ENCODE results near the gene NDUFB7. TPM values are rescaled to one million over a fixed set of nuclear protein-coding genes. Genes with fewer than 3 reads are reported as not detected.
A peak's percentile ranks its signal among the peaks of the same experiment; 100 is the strongest.

The NDUFB7 gene
- total RNA-seq, 1 donor from 2014 or later, result 128 TPM

DNA sequence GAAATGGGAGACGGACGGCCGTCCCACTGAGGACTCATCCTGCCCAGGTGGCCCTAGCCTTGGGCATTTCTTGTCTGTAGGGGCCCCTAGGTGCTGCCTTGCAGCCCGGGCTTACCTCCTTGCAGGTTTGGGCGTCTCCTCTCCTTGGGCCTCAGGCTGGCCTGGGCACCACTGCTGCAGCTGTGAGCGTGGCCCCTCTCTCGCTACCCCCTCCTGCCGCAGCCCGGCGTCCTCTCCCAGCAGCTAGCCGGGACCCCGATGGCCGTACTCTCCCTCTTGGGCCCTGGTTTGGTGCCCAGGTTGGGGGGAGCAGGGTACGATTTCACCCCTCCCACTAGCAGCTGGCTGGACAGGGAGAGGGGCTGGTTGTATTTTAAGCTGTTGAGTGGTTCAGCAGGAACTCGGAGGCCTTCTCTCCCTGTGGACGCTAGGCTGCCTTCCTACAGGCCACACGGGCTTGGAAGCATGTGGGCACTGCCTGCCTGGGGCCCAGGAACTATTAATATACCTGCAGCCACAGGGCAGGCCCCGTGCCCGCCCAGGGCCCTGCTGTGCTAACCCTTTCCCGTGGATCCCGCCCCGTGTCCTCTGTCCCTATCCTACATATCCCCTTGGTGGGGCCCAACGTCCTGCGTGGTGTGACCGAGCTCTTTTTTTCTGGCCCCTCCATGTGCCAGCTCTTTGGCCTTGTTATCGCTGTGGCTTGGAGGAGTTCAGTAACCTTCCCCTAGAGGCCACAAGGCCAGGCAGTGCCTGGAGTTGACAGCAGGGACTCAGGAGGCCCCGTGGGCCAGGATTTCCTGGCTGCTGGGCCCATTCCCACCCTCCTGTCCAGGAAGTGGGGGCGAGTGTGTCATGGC, 11.7 kb downstream of the NDUFB7 start:
- peaks cover 2% of the 10 kb centered on the region for H3K36me3 Mint-ChIP-seq (ENCODE audit: low read depth)
- TF ChIP-seq, protein P1, sequence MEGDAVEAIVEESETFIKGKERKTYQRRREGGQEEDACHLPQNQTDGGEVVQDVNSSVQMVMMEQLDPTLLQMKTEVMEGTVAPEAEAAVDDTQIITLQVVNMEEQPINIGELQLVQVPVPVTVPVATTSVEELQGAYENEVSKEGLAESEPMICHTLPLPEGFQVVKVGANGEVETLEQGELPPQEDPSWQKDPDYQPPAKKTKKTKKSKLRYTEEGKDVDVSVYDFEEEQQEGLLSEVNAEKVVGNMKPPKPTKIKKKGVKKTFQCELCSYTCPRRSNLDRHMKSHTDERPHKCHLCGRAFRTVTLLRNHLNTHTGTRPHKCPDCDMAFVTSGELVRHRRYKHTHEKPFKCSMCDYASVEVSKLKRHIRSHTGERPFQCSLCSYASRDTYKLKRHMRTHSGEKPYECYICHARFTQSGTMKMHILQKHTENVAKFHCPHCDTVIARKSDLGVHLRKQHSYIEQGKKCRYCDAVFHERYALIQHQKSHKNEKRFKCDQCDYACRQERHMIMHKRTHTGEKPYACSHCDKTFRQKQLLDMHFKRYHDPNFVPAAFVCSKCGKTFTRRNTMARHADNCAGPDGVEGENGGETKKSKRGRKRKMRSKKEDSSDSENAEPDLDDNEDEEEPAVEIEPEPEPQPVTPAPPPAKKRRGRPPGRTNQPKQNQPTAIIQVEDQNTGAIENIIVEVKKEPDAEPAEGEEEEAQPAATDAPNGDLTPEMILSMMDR (conservative IDR thresholded peaks at IDR 0.05), result no peak
- H3K27me3 Mint-ChIP-seq (ENCODE audit: low read depth), result no peaks in the 10 kb centered on the region
- no peaks in the 10 kb centered on the region for H3K9me3 Mint-ChIP-seq
- no peak overlapping the region for H3K4me3 Mint-ChIP-seq
- peak overlapping the region; percentile 45 for H3K27ac Mint-ChIP-seq (ENCODE audit: unreplicated experiment)
- peaks cover 17% of the 10 kb centered on the region for H3K4me1 Mint-ChIP-seq
- no peak for DNase-seq (ENCODE audit: low read depth, low spot score)

DNA sequence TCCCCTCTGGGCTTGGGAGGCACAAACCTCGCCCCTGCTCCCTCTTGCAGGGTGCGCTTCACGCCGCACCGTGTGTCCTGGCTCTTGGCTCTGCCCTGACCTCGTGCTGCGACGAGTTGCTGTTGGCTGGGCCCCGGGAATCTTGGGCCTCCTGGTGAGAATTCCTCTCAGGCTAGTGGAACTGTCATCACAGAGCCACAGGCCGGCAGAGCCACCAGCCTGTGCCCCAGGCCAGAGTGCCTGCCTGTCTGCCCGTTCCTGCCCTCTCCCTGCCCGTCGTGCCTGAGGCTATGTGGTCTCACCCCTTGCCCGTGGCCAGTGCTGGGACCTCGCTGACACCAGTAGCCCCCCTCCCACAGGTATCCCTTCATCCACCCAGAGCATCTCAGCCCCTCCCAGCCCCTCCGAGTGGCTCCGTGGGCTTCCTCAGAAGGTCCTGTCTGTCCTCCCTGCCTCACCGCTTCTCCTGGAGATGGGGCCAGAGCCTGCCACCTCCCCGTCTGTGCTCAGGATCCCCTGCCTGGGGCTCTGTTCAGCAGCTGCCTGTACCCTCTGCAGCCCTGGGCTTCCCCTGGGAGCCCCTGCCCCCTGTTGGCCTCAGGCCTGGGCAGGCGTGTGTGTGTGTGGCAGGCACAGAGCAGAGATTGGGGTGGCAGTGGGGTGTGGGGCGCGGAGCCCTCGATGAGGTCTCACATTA, 13.3 kb downstream of the NDUFB7 start:
- H3K36me3 Mint-ChIP-seq (ENCODE audit: low read depth), result no peaks in the 10 kb centered on the region
- TF ChIP-seq, protein P1 (conservative IDR thresholded peaks at IDR 0.05), result no peak
- DNase-seq (ENCODE audit: low read depth, low spot score), result no peak
- peaks cover 17% of the 10 kb centered on the region for H3K4me1 Mint-ChIP-seq
- H3K27ac Mint-ChIP-seq (ENCODE audit: unreplicated experiment), result peak overlapping the region; percentile 19
- H3K9me3 Mint-ChIP-seq, result no peaks in the 10 kb centered on the region
- H3K4me3 Mint-ChIP-seq, result no peak overlapping the region
- no peaks in the 10 kb centered on the region for H3K27me3 Mint-ChIP-seq (ENCODE audit: low read depth)

DNA sequence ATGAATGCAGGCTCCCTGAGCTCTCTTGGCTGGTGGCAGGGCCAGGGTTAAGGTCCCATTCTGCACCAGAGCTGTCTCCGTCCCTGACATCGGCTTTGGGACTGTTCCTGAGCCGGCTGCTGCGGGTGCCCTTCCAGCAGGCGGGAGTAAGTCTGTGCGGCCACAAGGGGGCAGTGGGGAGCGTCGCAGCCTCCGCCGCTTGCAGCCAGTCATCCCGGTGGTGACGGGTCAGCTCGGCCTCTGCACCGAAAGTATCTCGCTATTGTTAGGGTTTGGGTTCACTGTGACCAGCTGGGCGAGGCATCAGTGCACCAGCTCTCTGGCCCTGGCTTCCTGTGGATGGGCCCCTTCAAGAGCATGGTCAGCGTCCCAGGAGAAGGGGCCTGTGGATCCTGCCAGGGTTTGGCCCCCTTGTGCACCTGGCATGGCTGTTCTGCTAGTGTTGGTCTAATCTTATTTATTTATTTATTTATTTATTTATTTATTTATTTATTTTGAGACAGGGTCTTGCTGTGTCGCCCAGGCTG, 15.1 kb downstream of the NDUFB7 start:
- no peaks in the 10 kb centered on the region for H3K36me3 Mint-ChIP-seq (ENCODE audit: low read depth)
- DNase-seq (ENCODE audit: low read depth, low spot score), result peak; percentile 73
- no peaks in the 10 kb centered on the region for H3K27me3 Mint-ChIP-seq (ENCODE audit: low read depth)
- no peak overlapping the region for H3K27ac Mint-ChIP-seq (ENCODE audit: unreplicated experiment)
- TF ChIP-seq, protein P1 (conservative IDR thresholded peaks at IDR 0.05), result peak; percentile 94
- H3K9me3 Mint-ChIP-seq, result no peaks in the 10 kb centered on the region
- H3K4me1 Mint-ChIP-seq, result peaks cover 17% of the 10 kb centered on the region
- H3K4me3 Mint-ChIP-seq, result no peak overlapping the region

DNA sequence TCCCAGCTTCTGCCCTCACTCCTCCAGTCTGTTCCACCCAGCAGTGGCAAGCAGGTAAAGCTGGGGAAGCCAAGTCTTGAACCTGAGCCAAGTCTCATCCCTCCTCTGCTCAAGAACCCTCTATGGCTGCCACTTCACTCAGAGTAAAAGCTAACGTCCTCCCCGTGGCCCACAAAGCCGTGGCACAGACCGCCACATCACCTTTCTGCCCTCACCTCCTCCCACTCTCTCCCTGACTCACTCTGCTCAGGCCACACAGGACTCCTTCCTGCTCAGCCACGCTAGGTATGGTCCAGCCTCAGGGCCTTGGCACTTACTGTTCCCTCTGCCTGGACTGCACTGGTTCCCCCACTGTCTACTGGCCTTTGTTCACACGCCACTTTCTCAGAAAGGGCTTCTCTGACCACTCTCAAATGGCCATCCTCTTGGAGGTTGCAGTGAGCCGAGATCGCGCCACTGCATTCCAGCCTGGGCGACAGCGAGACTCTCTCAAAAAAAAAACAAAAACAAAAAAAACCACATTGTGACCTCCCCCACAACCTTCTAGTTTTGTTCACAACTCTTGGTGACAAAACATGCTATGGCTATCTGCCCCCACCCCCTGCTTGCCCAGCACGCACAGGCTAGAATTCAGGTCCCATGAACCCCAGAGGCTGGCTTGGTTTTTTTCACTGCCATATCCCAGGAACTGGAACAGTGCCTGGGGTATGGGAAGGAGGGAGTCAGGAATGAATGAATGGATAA, 15.8 kb downstream of the NDUFB7 start:
- H3K27me3 Mint-ChIP-seq (ENCODE audit: low read depth), result no peaks in the 10 kb centered on the region
- peaks cover 17% of the 10 kb centered on the region for H3K4me1 Mint-ChIP-seq
- no peak for DNase-seq (ENCODE audit: low read depth, low spot score)
- TF ChIP-seq, protein P1 (conservative IDR thresholded peaks at IDR 0.05), result no peak
- peak overlapping the region; percentile 92 for H3K27ac Mint-ChIP-seq (ENCODE audit: unreplicated experiment)
- H3K36me3 Mint-ChIP-seq (ENCODE audit: low read depth), result no peaks in the 10 kb centered on the region
- H3K9me3 Mint-ChIP-seq, result no peaks in the 10 kb centered on the region
- no peak overlapping the region for H3K4me3 Mint-ChIP-seq

DNA sequence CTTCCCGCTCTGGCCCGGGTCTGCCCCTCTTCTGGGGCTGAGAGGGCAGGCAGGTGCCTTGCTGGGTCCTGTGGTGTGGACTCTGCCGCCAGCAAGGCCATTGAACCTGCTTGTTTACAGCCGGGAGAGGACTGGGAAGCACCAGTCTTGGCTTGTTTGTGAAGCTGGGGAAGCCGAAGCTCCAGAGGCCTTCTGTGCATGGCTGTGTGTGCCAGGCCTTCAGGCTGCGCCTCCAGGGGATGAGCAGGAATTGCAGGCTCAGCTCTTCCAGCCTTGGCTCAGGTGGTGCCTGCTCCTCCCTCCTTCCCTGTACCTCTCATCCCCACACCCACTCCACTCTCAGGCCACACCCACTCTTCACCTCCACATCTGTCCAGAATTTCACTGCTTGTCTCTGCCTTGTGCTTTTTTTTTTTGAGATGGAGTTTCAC, 17.5 kb downstream of the NDUFB7 start:
- H3K27me3 Mint-ChIP-seq (ENCODE audit: low read depth), result no peaks in the 10 kb centered on the region
- TF ChIP-seq, protein P1 (conservative IDR thresholded peaks at IDR 0.05), result no peak
- no peak for DNase-seq (ENCODE audit: low read depth, low spot score)
- no peaks in the 10 kb centered on the region for H3K36me3 Mint-ChIP-seq (ENCODE audit: low read depth)
- peaks cover 12% of the 10 kb centered on the region for H3K4me1 Mint-ChIP-seq
- H3K9me3 Mint-ChIP-seq, result no peaks in the 10 kb centered on the region
- peak overlapping the region; percentile 35 for H3K27ac Mint-ChIP-seq (ENCODE audit: unreplicated experiment)
- no peak overlapping the region for H3K4me3 Mint-ChIP-seq

All from neural crest cell (in vitro differentiated cells).